K562 (cell line): ENCODE results near the gene PTH1R. TPM values are rescaled to one million over a fixed set of nuclear protein-coding genes. Genes with fewer than 3 reads are reported as not detected.

Experiments
- ATAC-seq: fragments of 200-7000 bp; cut with Tn5 transposase; 3 replicates; pipeline ENCODE4 v1.9.1; 2020; ENCODE audit warnings: moderate library complexity
- BruUV-seq: library from RNA; stranded (reverse); fragments of 400-500 nt; replicated peaks from 2 replicates; lab custom pipeline; 2021; lab: Mats Ljungman, UMichigan
- CTCF ChIA-PET: fragments of 300-600 bp; formaldehyde crosslinking; extraction: SDS; loops from one replicate; lab custom pipeline; 2021; ENCODE audit warnings: low intra/inter-chr PET ratio; lab: Yijun Ruan, JAX
- POLR2A ChIA-PET: fragments of 300-600, 350-650 bp; sonication (Branson Sonifier 250); formaldehyde crosslinking; extraction: SDS; loops from one replicate; lab custom pipeline; 2021; ENCODE audit warnings: antibody characterized with exemption, inconsistent platforms; lab: Yijun Ruan, JAX
- DNase-seq, 4 experiments: peaks; one replicate each; pipeline versions ENCODE4 v3.0.0 to v3.0.0-alpha.2; 2011 to 2018; ENCODE audit warnings: low spot score in 3 of 4, mixed read lengths in 3 of 4; ENCODE audit errors: extremely low read depth in 1 of 4
- FAIRE-seq: peaks from 2 replicates; lab custom pipeline; 2011; peaks lifted over from hg19 to GRCh38; lab: Jason Lieb, UNC
- H2AFZ ChIP-seq: 2 replicates; pipeline ENCODE4 v1.6.0; 2011; ENCODE audit warnings: low read depth, low read length, control low read depth, inconsistent platforms
- H3K27ac ChIP-seq: fragments of 200-600 bp; 3 replicates; pipeline ENCODE4 v1.8.0; 2011; ENCODE audit warnings: low read depth, mild to moderate bottlenecking, control low read depth, inconsistent platforms, low read length, moderate library complexity, mixed read lengths; ENCODE audit errors: extremely low read depth
- H3K27me3 ChIP-seq, 2 experiments: fragments of 300-600 bp in 1 of 2; 2 replicates in 1 of 2; 3 replicates in 1 of 2; pipeline versions ENCODE4 v1.6.0 to v1.8.0; 2011; ENCODE audit warnings: inconsistent platforms in 2 of 2, low read length in 2 of 2, mild to moderate bottlenecking in 1 of 2, mixed read lengths in 1 of 2, moderate library complexity in 1 of 2; ENCODE audit not compliant: control insufficient read depth in 2 of 2, insufficient read depth in 2 of 2
- H3K36me3 ChIP-seq: fragments of 300-600 bp; 3 replicates; pipeline ENCODE4 v1.8.0; 2011; ENCODE audit warnings: mild to moderate bottlenecking, low read length, inconsistent platforms; ENCODE audit not compliant: control insufficient read depth, insufficient read depth
- H3K4me1 ChIP-seq, 2 experiments: fragments of 200-600 bp in 1 of 2; replicated peaks in 1 of 2; 2 replicates in 1 of 2; 3 replicates in 1 of 2; pipeline versions ENCODE4 v1.5.1 to v1.8.0; 2011; ENCODE audit warnings: inconsistent platforms in 2 of 2, low read length in 2 of 2, mild to moderate bottlenecking in 1 of 2, mixed read lengths in 1 of 2, moderate library complexity in 1 of 2; ENCODE audit not compliant: control insufficient read depth in 2 of 2, insufficient read depth in 2 of 2
- H3K4me2 ChIP-seq: 2 replicates; pipeline ENCODE4 v1.6.1; 2011; ENCODE audit warnings: low read length, control low read depth, inconsistent platforms, mixed read lengths; ENCODE audit not compliant: insufficient read depth
- H3K4me3 ChIP-seq: fragments of 200-600 bp; sonication (generic), shearing (Covaris generic); 2 replicates; pipeline ENCODE4 v1.5.1; 2016; ENCODE audit warnings: control low read depth, inconsistent platforms
- H3K79me2 ChIP-seq: fragments of 200-600 bp; 3 replicates; pipeline ENCODE4 v1.8.0; 2011; ENCODE audit warnings: low read length, inconsistent platforms; ENCODE audit not compliant: control insufficient read depth, insufficient read depth
- H3K9ac ChIP-seq, 2 experiments: 2 replicates each; pipeline versions ENCODE4 v1.6.0 to v1.6.1; 2011; ENCODE audit warnings: low read depth in 2 of 2, low read length in 2 of 2, control low read depth in 1 of 2, inconsistent platforms in 1 of 2, mild to moderate bottlenecking in 1 of 2, mixed read lengths in 1 of 2; ENCODE audit not compliant: insufficient read depth in 1 of 2
- H3K9me1 ChIP-seq: one replicate; pipeline ENCODE4 v1.6.0; 2011; ENCODE audit warnings: inconsistent platforms, mild to moderate bottlenecking, low read length, moderate library complexity; ENCODE audit not compliant: control insufficient read depth, insufficient read depth
- H3K9me3 ChIP-seq: replicated peaks from 2 replicates; pipeline ENCODE4 v1.5.1; 2011; ENCODE audit warnings: low read depth, low read length, inconsistent platforms; ENCODE audit not compliant: control insufficient read depth, insufficient read depth
- H4K20me1 ChIP-seq: replicated peaks from 2 replicates; pipeline ENCODE4 v1.6.1; 2011; ENCODE audit warnings: low read length, inconsistent platforms, mixed read lengths; ENCODE audit not compliant: control insufficient read depth, insufficient read depth
- BMI1 ChIP-seq: fragments of 150-350 bp; IDR thresholded peaks from 2 replicates; pipeline ENCODE4 v1.6.1; 2014; ENCODE audit warnings: low read length
- HCFC1 ChIP-seq: IDR thresholded peaks from 2 replicates; pipeline ENCODE4 v1.6.1; 2012; ENCODE audit warnings: low read depth, low read length, improper control_type of control experiment
- SMARCA4 ChIP-seq: fragments of 450-650 bp; IDR thresholded peaks from 2 replicates; pipeline ENCODE4 v1.6.1; 2016
- SUPT5H ChIP-seq: fragments of 450-650 bp; IDR thresholded peaks from 2 replicates; pipeline ENCODE4 v1.6.1; 2016
- ZNF3 ChIP-seq: fragments of 250-450 bp; sonication (Bioruptor Pico); IDR thresholded peaks from 2 replicates; pipeline ENCODE4 v1.5.0; 2021; ENCODE audit warnings: mild to moderate bottlenecking, moderate library complexity
- WGBS: fragments of 100-300 bp; shearing (Covaris generic); methylation state at CpG from one replicate; pipeline ENCODE4 v1.1.6; 2016; ENCODE audit warnings: low coverage, mixed read lengths; ENCODE audit not compliant: insufficient coverage; ENCODE audit errors: missing lambda C conversion rate; 5-methylcytosine and 5-hydroxymethylcytosine counted together
- in situ Hi-C: fragments of 300-500 bp; cut with MboI; formaldehyde crosslinking; loops from 4 replicates; pipeline ENCODE4 v1.15.0; 2018; ENCODE audit warnings: inconsistent platforms, mixed read lengths
- intact Hi-C: fragments of 100-400 bp; cut with micrococcal nuclease; formaldehyde crosslinking; loops from 2 replicates; pipeline ENCODE4 v1.14.2; 2022
- polyA plus RNA-seq, 8 experiments: library from polyadenylated mRNA; depleted of rRNA in 4 of 8; stranded (reverse) in 5 of 8; unstranded in 3 of 8; fragments of >200 nt; fragmentation: Nextera tagmentation in 2 of 8; fragmentation: Illumina TruSeq in 1 of 8; extraction: Ambion mirVana in 2 of 8; extraction: Trizol in 1 of 8; gene quantifications; 2 replicates each; pipeline versions ENCODE4 v1.2.1 to v1.2.3, GENCODE V29; 2011 to 2014; ENCODE audit warnings: inconsistent platforms in 1 of 8, missing spikeins in 1 of 8
- total RNA-seq, 7 experiments: library from RNA; depleted of rRNA in 6 of 7; stranded (reverse); fragments of >200 nt in 6 of 7; fragmentation: Illumina TruSeq in 2 of 7; extraction: Trizol in 2 of 7; gene quantifications; 2 replicates each; pipeline versions ENCODE4 v1.2.1 to v1.2.3, GENCODE V29; 2011 to 2021; ENCODE audit warnings: low replicate concordance in 1 of 7
- TF ChIP-seq, protein P1 (sequence below): sonication (generic); formaldehyde crosslinking; IDR thresholded peaks from 2 replicates; pipeline ENCODE4 v1.8.1; 2023; ENCODE audit warnings: missing genetic modification reagents, mild to moderate bottlenecking, borderline replicate concordance

The PTH1R gene
- total and polyA plus RNA-seq, 9 of the 15 experiments (the other 6 are each of a cell fraction or from before 2014, with no cell fraction given): not detected

DNA sequence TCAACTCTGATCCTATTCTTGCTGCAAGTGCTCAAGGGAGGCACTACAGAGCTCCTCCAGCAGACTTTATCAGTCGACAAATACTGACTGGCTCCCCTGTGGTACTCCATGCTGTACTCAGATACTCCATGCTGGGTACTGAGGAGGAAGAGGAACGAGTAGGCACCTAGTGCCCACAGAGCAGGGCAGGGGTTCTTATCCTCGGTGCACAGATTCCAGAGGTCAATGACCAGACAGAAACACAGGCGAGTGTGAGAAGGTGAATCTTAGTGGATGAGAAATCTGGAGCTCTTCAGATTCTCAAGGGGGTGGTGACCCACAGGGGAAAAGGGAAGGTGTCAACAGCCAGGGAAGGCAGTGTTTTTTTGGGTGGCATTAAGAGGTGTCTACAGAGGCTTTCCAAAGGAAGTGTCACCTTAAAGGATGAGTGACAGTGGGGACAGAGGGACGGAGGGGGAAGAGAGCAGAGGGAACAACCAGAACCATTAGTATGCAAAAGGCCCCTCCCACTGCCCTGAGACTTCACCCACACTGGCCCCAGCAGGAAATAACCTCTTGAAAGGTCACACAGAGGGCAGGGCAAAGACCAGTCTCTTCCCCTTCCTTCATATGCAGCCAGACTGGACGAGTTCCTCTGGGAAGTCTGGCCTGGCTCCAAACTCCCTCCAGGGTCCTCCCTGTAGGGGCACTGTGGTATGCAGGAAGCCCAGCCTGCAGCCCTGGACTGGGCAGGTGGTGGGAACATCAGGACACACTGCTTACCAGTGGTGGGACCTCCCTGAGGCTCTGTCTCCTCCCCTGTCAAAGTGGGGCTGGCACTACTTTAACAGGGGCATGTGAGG is 71.5 kb downstream of the PTH1R start (continued):
- TF ChIP-seq, protein P1, sequence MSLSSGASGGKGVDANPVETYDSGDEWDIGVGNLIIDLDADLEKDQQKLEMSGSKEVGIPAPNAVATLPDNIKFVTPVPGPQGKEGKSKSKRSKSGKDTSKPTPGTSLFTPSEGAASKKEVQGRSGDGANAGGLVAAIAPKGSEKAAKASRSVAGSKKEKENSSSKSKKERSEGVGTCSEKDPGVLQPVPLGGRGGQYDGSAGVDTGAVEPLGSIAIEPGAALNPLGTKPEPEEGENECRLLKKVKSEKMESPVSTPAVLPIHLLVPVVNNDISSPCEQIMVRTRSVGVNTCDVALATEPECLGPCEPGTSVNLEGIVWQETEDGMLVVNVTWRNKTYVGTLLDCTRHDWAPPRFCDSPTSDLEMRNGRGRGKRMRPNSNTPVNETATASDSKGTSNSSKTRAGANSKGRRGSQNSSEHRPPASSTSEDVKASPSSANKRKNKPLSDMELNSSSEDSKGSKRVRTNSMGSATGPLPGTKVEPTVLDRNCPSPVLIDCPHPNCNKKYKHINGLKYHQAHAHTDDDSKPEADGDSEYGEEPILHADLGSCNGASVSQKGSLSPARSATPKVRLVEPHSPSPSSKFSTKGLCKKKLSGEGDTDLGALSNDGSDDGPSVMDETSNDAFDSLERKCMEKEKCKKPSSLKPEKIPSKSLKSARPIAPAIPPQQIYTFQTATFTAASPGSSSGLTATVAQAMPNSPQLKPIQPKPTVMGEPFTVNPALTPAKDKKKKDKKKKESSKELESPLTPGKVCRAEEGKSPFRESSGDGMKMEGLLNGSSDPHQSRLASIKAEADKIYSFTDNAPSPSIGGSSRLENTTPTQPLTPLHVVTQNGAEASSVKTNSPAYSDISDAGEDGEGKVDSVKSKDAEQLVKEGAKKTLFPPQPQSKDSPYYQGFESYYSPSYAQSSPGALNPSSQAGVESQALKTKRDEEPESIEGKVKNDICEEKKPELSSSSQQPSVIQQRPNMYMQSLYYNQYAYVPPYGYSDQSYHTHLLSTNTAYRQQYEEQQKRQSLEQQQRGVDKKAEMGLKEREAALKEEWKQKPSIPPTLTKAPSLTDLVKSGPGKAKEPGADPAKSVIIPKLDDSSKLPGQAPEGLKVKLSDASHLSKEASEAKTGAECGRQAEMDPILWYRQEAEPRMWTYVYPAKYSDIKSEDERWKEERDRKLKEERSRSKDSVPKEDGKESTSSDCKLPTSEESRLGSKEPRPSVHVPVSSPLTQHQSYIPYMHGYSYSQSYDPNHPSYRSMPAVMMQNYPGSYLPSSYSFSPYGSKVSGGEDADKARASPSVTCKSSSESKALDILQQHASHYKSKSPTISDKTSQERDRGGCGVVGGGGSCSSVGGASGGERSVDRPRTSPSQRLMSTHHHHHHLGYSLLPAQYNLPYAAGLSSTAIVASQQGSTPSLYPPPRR (CRISPR knock-in tag): no peak
- TF ChIP-seq SUPT5H (no peak), BMI1 (no peak)

DNA sequence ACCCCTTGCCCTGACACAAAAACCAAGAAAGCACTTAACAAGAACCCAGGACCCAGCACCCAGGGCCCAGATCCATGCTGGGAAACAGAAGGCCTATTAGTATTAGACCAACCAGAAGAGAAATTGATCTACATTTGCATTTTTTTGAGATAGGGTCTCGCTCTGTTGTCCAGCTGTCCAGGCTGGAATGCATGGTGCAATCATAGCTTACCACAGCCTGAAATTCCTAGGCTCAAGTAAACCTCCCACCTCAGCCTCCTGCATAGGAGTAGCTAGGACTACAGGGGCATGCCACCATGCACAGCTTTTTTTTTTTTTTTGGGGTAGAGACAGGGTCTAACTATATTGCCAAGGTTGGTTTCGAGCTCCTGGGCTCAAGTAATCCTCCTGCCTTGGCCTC is 72.7 kb downstream of the PTH1R start:
- H3K4me2 ChIP-seq: no peak overlapping the region
- peaks cover 47% of the 10 kb centered on the region for H3K36me3 ChIP-seq
- BruUV-seq: no TSS peak
- H3K4me3 ChIP-seq: no peak overlapping the region
- peak overlapping the region; percentile 21; the same call in 1 of the 3 replicates for H3K27ac ChIP-seq
- no peak overlapping the region; a peak in 1 of 4 replicates for H3K9ac ChIP-seq
- DNase-seq (no peak), FAIRE-seq (no peak), ATAC-seq (no peak)
- H3K9me1 ChIP-seq: peaks cover 30% of the 10 kb centered on the region
- H3K4me1 ChIP-seq: peaks cover 59 to 80% of the 10 kb centered on the region in 2 experiments
- H3K27me3 ChIP-seq: no peaks in the 10 kb centered on the region
- no peaks in the 10 kb centered on the region for H3K9me3 ChIP-seq
- peaks cover 76% of the 10 kb centered on the region for H4K20me1 ChIP-seq
- 89% methylated on average over 2 of the region's 2 CpGs for WGBS
- CTCF ChIA-PET: no interaction called here
- H2AFZ ChIP-seq: no peak overlapping the region
- H3K79me2 ChIP-seq: peaks cover 97% of the 10 kb centered on the region
- intact Hi-C loops (no loop called here), in situ Hi-C loops (no loop called here)
- POLR2A ChIA-PET: interaction anchor here (0.6 to 0.7 kb wide), 2 partner anchors 67 to 76 kb away, joined by 3 to 4 read pairs; no protein-coding TSS in a partner anchor
- TF ChIP-seq SMARCA4 (no peak), ZNF3 (no peak), HCFC1 (no peak)
